Activated CD4-positive, alpha-beta T cell treated with anti-CD3 and anti-CD28 coated beads for 4 hours (primary cell): ENCODE measurements around the gene SPATA9.
"Not testable (repeated sequence)": the region's sequence is repeated elsewhere in the genome, so short reads cannot be mapped to it uniquely, and the experiment has no call there.

Source experiments
- DNase-seq, 2 donors: peaks; one replicate each; pipeline ENCODE4 v3.0.0-alpha.2; 2020

Gene SPATA9

GRCh38 chr5:95672641-95673040 lies 10.2 kb downstream of the SPATA9 start:
- DNase-seq = no peak

GRCh38 chr5:95671826-95672225 lies 11.0 kb downstream of the SPATA9 start:
- DNase-seq = no peak

GRCh38 chr5:95670568-95670967 lies 12.2 kb downstream of the SPATA9 start:
- DNase-seq = no peak

- no peak for DNase-seq
Measured at GRCh38 chr5:95669985-95670384, 12.8 kb downstream of the SPATA9 start.

- DNase-seq = no peak
Measured at GRCh38 chr5:95669540-95669939, 13.3 kb downstream of the SPATA9 start.

GRCh38 chr5:95668728-95669127 lies 14.1 kb downstream of the SPATA9 start:
- no peak for DNase-seq

- no peak for DNase-seq
Measured at GRCh38 chr5:95668216-95668615, 14.6 kb downstream of the SPATA9 start.

GRCh38 chr5:95667678-95668077 lies 15.1 kb downstream of the SPATA9 start:
- no peak for DNase-seq

- no peak for DNase-seq
Measured at GRCh38 chr5:95667061-95667618, 15.7 kb downstream of the SPATA9 start.

GRCh38 chr5:95664204-95664786 lies 18.5 kb downstream of the SPATA9 start:
- DNase-seq = peak; percentile 18 to 57

GRCh38 chr5:95662946-95663345 lies 19.8 kb downstream of the SPATA9 start:
- DNase-seq = no peak

- DNase-seq = no peak
Measured at GRCh38 chr5:95660060-95660459, 22.7 kb downstream of the SPATA9 start.

- no peak for DNase-seq
Measured at GRCh38 chr5:95655575-95655974, 27.2 kb downstream of the SPATA9 start.

- no peak for DNase-seq
Measured at GRCh38 chr5:95654196-95654595, 28.6 kb downstream of the SPATA9 start.

GRCh38 chr5:95652849-95653248 lies 29.9 kb downstream of the SPATA9 start:
- no peak for DNase-seq

GRCh38 chr5:95649842-95650620 lies 32.8 kb downstream of the SPATA9 start:
- DNase-seq = no peak

GRCh38 chr5:95649274-95649673 lies 33.5 kb downstream of the SPATA9 start:
- DNase-seq = no peak

GRCh38 chr5:95647886-95648860 lies 34.6 kb downstream of the SPATA9 start:
- no peak for DNase-seq

GRCh38 chr5:95646569-95647431 lies 36.0 kb downstream of the SPATA9 start, which contains the start of gene RFESD:
Gene RFESD, plus strand, starts transcription at chr5:95646777. Its CDS starts 5,495 bp downstream, at chr5:95652272.
- peak; percentile 93 to 96 for DNase-seq

GRCh38 chr5:95646226-95646568 lies 36.6 kb downstream of the SPATA9 start:
- DNase-seq = not testable (repeated sequence)

GRCh38 chr5:95644351-95645042 lies 38.3 kb downstream of the SPATA9 start:
- peak; percentile 30 to 43 for DNase-seq
